HG03045 (cell line): ENCODE measurements around the gene BTBD2.

Experiments
- ATAC-seq: cut with Tn5 transposase; IDR thresholded peaks from one replicate; pipeline ENCODE4 v1.9.1; 2021; ENCODE audit warnings: mild to moderate bottlenecking, moderate library complexity; ENCODE audit not compliant: unreplicated experiment

BTBD2 gene

GRCh38 chr19:1944916-1945561 lies 70.5 kb downstream of the BTBD2 start:
- no peak for ATAC-seq

- no peak for ATAC-seq
Measured at GRCh38 chr19:1944088-1944915, 71.2 kb downstream of the BTBD2 start.

GRCh38 chr19:1943661-1944087 lies 71.8 kb downstream of the BTBD2 start:
- ATAC-seq = no peak

GRCh38 chr19:1942934-1943555 lies 72.5 kb downstream of the BTBD2 start:
- ATAC-seq = no peak

- no peak for ATAC-seq
Measured at GRCh38 chr19:1942078-1942933, 73.2 kb downstream of the BTBD2 start.

GRCh38 chr19:1941146-1942077 lies 74.1 kb downstream of the BTBD2 start, which contains the start of gene CSNK1G2:
Gene CSNK1G2 (plus strand): TSS chr19:1941172. CDS start chr19:1969773, 28,601 bp downstream.
- no peak for ATAC-seq

- ATAC-seq = no peak
Measured at GRCh38 chr19:1938071-1938470, 77.4 kb downstream of the BTBD2 start.

GRCh38 chr19:1936916-1937610 lies 78.5 kb downstream of the BTBD2 start:
- ATAC-seq = no peak

- ATAC-seq = no peak
Measured at GRCh38 chr19:1936430-1936829, 79.1 kb downstream of the BTBD2 start.

- ATAC-seq = no peak
Measured at GRCh38 chr19:1935484-1936208, 79.9 kb downstream of the BTBD2 start.
